ES-I3 (cell line): Measurements from ENCODE around the gene LTO1.

Source experiments
- H3K36me3 ChIP-seq: 2 replicates; pipeline ENCODE4 v1.6.1; 2013; ENCODE audit warnings: mild to moderate bottlenecking, low read length, control low read depth, moderate library complexity; ENCODE audit not compliant: insufficient read depth
- H3K4me1 ChIP-seq: 2 replicates; pipeline ENCODE4 v1.6.1; 2013; ENCODE audit warnings: mild to moderate bottlenecking, control low read depth, low read length; ENCODE audit not compliant: insufficient read depth
- H3K9ac ChIP-seq: 2 replicates; pipeline ENCODE4 v1.6.1; 2013; ENCODE audit warnings: low read depth, mild to moderate bottlenecking, low read length, moderate library complexity
- H3K9me3 ChIP-seq: 2 replicates; pipeline ENCODE4 v1.6.1; 2013; ENCODE audit warnings: mild to moderate bottlenecking, low read length, moderate library complexity; ENCODE audit not compliant: control insufficient read depth, insufficient read depth

LTO1 gene

GRCh38 chr11:69653406-69653960 lies 21.7 kb downstream of the LTO1 start:
- Histone ChIP-seq H3K4me1 (peaks cover 13% of the 10 kb centered on the region), H3K36me3 (peaks cover 15% of the 10 kb centered on the region), H3K9ac (no peak overlapping the region), H3K9me3 (no peaks in the 10 kb centered on the region)

GRCh38 chr11:69652999-69653398 lies 22.2 kb downstream of the LTO1 start:
- Histone ChIP-seq H3K36me3 (peaks cover 15% of the 10 kb centered on the region), H3K9me3 (no peaks in the 10 kb centered on the region), H3K4me1 (peaks cover 8% of the 10 kb centered on the region; the same call in 1 of the 2 replicates), H3K9ac (no peak overlapping the region)

GRCh38 chr11:69651834-69652620 lies 23.1 kb downstream of the LTO1 start:
- no peaks in the 10 kb centered on the region for H3K4me1 ChIP-seq
- peaks cover 19% of the 10 kb centered on the region for H3K36me3 ChIP-seq
- H3K9me3 ChIP-seq: no peaks in the 10 kb centered on the region
- H3K9ac ChIP-seq: no peak overlapping the region

- H3K36me3 ChIP-seq: peaks cover 19% of the 10 kb centered on the region
- no peak overlapping the region for H3K9ac ChIP-seq
Measured at GRCh38 chr11:69650832-69651344, 24.3 kb downstream of the LTO1 start.

GRCh38 chr11:69650081-69650831 lies 24.9 kb downstream of the LTO1 start:
- Histone ChIP-seq H3K9ac (no peak overlapping the region), H3K9me3 (no peaks in the 10 kb centered on the region), H3K4me1 (no peaks in the 10 kb centered on the region; the same call in 1 of the 2 replicates), H3K36me3 (peaks cover 19% of the 10 kb centered on the region)

More at GRCh38 chr11:69650832-69651344, 24.3 kb downstream of the LTO1 start:
- Histone ChIP-seq H3K9me3 (no peaks in the 10 kb centered on the region), H3K4me1 (no peaks in the 10 kb centered on the region; the same call in 1 of the 2 replicates)

- no peaks in the 10 kb centered on the region for H3K9me3 ChIP-seq
- no peak overlapping the region for H3K9ac ChIP-seq
- H3K4me1 ChIP-seq: no peaks in the 10 kb centered on the region; the same call in 1 of the 2 replicates
- peaks cover 24% of the 10 kb centered on the region for H3K36me3 ChIP-seq
Measured at GRCh38 chr11:69649576-69649900, 25.6 kb downstream of the LTO1 start.

GRCh38 chr11:69648679-69649575 lies 26.2 kb downstream of the LTO1 start:
- Histone ChIP-seq H3K36me3 (peaks cover 25% of the 10 kb centered on the region), H3K4me1 (peaks cover 2% of the 10 kb centered on the region; the same call in 1 of the 2 replicates), H3K9ac (no peak overlapping the region), H3K9me3 (no peaks in the 10 kb centered on the region)

GRCh38 chr11:69647761-69648497 lies 27.2 kb downstream of the LTO1 start:
- H3K36me3 ChIP-seq: peaks cover 29% of the 10 kb centered on the region
- H3K9me3 ChIP-seq: no peaks in the 10 kb centered on the region
- H3K4me1 ChIP-seq: peaks cover 5% of the 10 kb centered on the region; the same call in 1 of the 2 replicates
- H3K9ac ChIP-seq: no peak overlapping the region

GRCh38 chr11:69647390-69647748 lies 27.8 kb downstream of the LTO1 start:
- Histone ChIP-seq H3K9ac (no peak overlapping the region), H3K36me3 (peaks cover 29% of the 10 kb centered on the region), H3K4me1 (peaks cover 5% of the 10 kb centered on the region; the same call in 1 of the 2 replicates), H3K9me3 (no peaks in the 10 kb centered on the region)

- H3K4me1 ChIP-seq: peaks cover 5% of the 10 kb centered on the region; the same call in 1 of the 2 replicates
- H3K9ac ChIP-seq: no peak overlapping the region
- no peaks in the 10 kb centered on the region for H3K9me3 ChIP-seq
- H3K36me3 ChIP-seq: peaks cover 25% of the 10 kb centered on the region
Measured at GRCh38 chr11:69646493-69647389, 28.4 kb downstream of the LTO1 start.

GRCh38 chr11:69645801-69646492 lies 29.2 kb downstream of the LTO1 start:
- Histone ChIP-seq H3K36me3 (peaks cover 19% of the 10 kb centered on the region), H3K4me1 (peaks cover 5% of the 10 kb centered on the region; the same call in 1 of the 2 replicates), H3K9ac (no peak overlapping the region), H3K9me3 (no peaks in the 10 kb centered on the region)
